ENCODE measurements around the gene BUB1B. TPM values are rescaled to one million over a fixed set of nuclear protein-coding genes. Genes with fewer than 3 reads are reported as not detected.
A peak's percentile ranks its signal among the peaks of the same experiment; 100 is the strongest.

Gene BUB1B
- total RNA-seq, 1 experiment from 2014 or later: 192 TPM

DNA sequence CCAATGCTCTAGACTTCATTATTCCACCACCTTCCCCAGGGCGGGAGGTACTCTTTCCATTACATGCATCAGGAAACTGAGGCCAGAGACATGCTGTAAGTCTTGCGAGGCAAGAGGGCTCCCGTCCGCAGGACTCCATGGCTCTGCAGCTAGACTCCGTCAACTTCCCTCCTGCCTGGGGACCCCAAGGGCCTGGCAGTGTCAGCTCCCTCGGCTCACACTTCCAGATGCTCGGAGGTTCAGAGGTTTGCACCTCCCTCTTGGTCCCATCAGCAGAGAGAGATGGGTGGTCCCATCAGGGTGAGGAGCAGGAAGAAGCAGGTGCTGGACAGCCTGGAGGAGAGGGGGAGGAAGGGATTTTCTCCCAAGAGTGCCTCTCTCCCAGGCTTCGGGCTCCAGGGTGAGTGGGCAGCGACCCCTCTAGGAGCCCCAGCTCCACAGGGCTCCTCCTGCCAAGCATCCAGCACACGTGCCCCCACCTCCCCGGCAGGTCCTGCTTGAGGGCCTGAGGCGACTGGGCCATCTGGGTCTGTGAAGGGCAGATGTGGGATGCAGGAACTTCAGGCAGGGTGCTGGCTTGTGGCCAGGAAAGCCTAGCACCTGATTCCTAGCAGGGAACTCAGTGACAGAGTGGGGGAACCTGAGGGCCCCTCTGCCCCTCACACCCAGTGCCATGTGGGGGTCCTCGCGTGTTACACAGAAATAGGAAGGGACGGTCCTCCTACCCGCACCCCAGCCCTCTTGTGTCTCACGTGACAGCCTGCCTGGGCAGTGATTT, 87.3 kb downstream of the BUB1B start:
- H3K27ac Mint-ChIP-seq: no peak overlapping the region
- CTCF ChIA-PET: interaction anchor here (1.1 to 15.1 kb wide), 5 partner anchors 22 to 31 kb away, joined by 3 to 224 read pairs (median 4); no protein-coding TSS in a partner anchor
- DNase-seq (ENCODE audit: low spot score): peak; percentile 5

DNA sequence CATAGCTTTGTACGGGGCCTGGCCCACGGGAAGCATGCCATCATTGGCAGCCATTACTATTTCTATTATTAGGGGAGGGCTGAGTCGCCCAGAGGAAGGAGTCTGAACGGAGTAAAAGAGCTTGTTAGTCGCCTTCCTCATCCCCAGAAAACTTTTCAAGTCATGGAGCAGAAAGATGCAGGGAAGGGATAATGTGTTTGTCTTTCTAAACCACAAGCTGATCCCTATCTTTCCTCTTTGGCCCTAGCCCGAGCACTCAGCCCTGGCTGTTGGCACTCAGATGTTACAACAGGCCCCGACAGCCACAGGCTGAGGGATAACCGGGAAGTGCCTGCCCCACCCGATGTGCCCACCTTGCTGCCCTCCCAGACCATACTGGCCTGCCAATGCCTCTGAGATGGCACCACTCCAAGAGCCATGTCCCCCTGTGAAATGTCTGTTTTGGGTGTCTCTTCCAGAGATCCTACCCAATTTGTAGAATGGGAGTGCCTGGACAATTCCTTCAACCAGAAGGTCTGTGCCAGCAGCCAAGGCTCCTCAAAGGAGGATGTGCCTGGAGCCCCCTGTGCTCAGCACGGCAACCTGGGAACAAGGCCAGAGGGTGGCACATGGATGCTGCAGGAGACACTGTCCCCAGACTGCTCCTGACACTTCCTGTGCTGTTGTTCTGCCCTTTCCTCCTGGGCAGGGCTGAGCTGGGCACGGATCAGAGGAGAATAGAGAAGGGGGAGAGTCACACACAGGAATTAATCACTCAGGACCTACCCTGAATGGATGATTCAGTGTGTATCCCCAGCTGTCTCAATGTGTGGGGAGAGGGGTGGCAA, 88.8 kb downstream of the BUB1B start:
- H3K9me3 Mint-ChIP-seq: no peaks in the 10 kb centered on the region
- CTCF ChIA-PET: interaction anchor here (1.1 to 15.1 kb wide), 6 partner anchors 11 to 32 kb away, joined by 3 to 224 read pairs (median 4); partner anchors contain the start of gene PAK6
- TF ChIP-seq NFYB (CRISPR knock-in tag; conservative IDR thresholded peaks at IDR 0.05; ENCODE audit: low read depth) (no peak), RORB (CRISPR knock-in tag; IDR thresholded peaks at IDR 0.05) (no peak), ZNF532 (CRISPR knock-in tag; IDR thresholded peaks at IDR 0.05; ENCODE audit: borderline replicate concordance) (no peak), ZNF317 (CRISPR knock-in tag; IDR thresholded peaks at IDR 0.05; ENCODE audit: borderline replicate concordance, low read depth) (no peak), ERG (CRISPR knock-in tag; IDR thresholded peaks at IDR 0.05) (no peak), ATF1 (CRISPR knock-in tag; IDR thresholded peaks at IDR 0.05) (no peak), FOXP1 (CRISPR knock-in tag; IDR thresholded peaks at IDR 0.05; ENCODE audit: borderline replicate concordance) (0 out of 2 replicates have a peak, but pooled peaks have one; percentile 15)
- TF ChIP-seq, protein P1, sequence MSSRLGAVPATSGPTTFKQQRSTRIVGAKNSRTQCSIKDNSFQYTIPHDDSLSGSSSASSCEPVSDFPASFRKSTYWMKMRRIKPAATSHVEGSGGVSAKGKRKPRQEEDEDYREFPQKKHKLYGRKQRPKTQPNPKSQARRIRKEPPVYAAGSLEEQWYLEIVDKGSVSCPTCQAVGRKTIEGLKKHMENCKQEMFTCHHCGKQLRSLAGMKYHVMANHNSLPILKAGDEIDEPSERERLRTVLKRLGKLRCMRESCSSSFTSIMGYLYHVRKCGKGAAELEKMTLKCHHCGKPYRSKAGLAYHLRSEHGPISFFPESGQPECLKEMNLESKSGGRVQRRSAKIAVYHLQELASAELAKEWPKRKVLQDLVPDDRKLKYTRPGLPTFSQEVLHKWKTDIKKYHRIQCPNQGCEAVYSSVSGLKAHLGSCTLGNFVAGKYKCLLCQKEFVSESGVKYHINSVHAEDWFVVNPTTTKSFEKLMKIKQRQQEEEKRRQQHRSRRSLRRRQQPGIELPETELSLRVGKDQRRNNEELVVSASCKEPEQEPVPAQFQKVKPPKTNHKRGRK (CRISPR knock-in tag; IDR thresholded peaks at IDR 0.05; ENCODE audit: borderline replicate concordance): no peak
- TF ChIP-seq, protein P2, sequence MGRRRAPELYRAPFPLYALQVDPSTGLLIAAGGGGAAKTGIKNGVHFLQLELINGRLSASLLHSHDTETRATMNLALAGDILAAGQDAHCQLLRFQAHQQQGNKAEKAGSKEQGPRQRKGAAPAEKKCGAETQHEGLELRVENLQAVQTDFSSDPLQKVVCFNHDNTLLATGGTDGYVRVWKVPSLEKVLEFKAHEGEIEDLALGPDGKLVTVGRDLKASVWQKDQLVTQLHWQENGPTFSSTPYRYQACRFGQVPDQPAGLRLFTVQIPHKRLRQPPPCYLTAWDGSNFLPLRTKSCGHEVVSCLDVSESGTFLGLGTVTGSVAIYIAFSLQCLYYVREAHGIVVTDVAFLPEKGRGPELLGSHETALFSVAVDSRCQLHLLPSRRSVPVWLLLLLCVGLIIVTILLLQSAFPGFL (CRISPR knock-in tag; IDR thresholded peaks at IDR 0.05; ENCODE audit: borderline replicate concordance): no peak
- H3K4me1 Mint-ChIP-seq: peaks cover 31% of the 10 kb centered on the region
- POLR2A ChIA-PET: no interaction called here
- DNase-seq (ENCODE audit: low spot score) (peak; percentile 8), ATAC-seq (no peak)
- H3K27me3 Mint-ChIP-seq (ENCODE audit: low read depth): peaks cover 38% of the 10 kb centered on the region
- no peak overlapping the region for H3K4me3 Mint-ChIP-seq
- no peak overlapping the region for H3K27ac Mint-ChIP-seq
- no peaks in the 10 kb centered on the region for H3K36me3 Mint-ChIP-seq

More for the DNA sequence above, 87.3 kb downstream of the BUB1B start:
- Mint-ChIP-seq H3K27me3 (ENCODE audit: low read depth) (peaks cover 27% of the 10 kb centered on the region), H3K4me3 (no peak overlapping the region), H3K36me3 (no peaks in the 10 kb centered on the region), H3K4me1 (peaks cover 22% of the 10 kb centered on the region), H3K9me3 (no peaks in the 10 kb centered on the region)
- no peak for ATAC-seq
- no peak for TF ChIP-seq AFF4 (CRISPR knock-in tag; IDR thresholded peaks at IDR 0.05; ENCODE audit: borderline replicate concordance)
- 0 out of 2 replicates have a peak, but pooled peaks have one; percentile 23 for TF ChIP-seq FOXP1 (CRISPR knock-in tag; IDR thresholded peaks at IDR 0.05; ENCODE audit: borderline replicate concordance)
- POLR2A ChIA-PET: no interaction called here

Data from WTC11 (cell line).